HL-60 (cell line): ENCODE measurements around the gene RNF224.

ENCODE experiments used
- DNase-seq, 2 experiments: peaks; one replicate each; pipeline ENCODE4 v3.0.0-alpha.2; 2010 to 2020; ENCODE audit warnings: low read depth in 1 of 2, low spot score in 1 of 2
- H3K27ac ChIP-seq: fragments of 250-450 bp; sonication (Bioruptor Pico); replicated peaks from 2 replicates; pipeline ENCODE4 v1.5.1; 2020; ENCODE audit warnings: mild to moderate bottlenecking, moderate library complexity
- H3K27me3 ChIP-seq: fragments of 250-450 bp; sonication (Bioruptor Pico); 2 replicates; pipeline ENCODE4 v1.5.1; 2021; ENCODE audit warnings: mild to moderate bottlenecking, moderate library complexity; ENCODE audit not compliant: insufficient read depth, poor library complexity, severe bottlenecking
- H3K4me3 ChIP-seq: replicated peaks from 2 replicates; pipeline ENCODE4 v1.5.1; 2011; ENCODE audit warnings: mild to moderate bottlenecking, control low read depth, low read length; ENCODE audit not compliant: insufficient read depth
- CTCF ChIP-seq: IDR thresholded peaks from one replicate; pipeline ENCODE4 v1.5.1; 2011; ENCODE audit warnings: low read length, control low read depth, inconsistent platforms; ENCODE audit not compliant: insufficient read depth
- GABPA ChIP-seq: IDR thresholded peaks from 2 replicates; pipeline ENCODE4 v1.6.1; 2012; ENCODE audit warnings: low read depth
- POLR2AphosphoS5 ChIP-seq: IDR thresholded peaks from 2 replicates; pipeline ENCODE4 v1.6.1; 2012; ENCODE audit warnings: low read depth
- REST ChIP-seq: IDR thresholded peaks from 2 replicates; pipeline ENCODE4 v1.6.1; 2012; ENCODE audit warnings: low read depth; ENCODE audit not compliant: insufficient replicate concordance
- SPI1 ChIP-seq: IDR thresholded peaks from 2 replicates; pipeline ENCODE4 v1.6.1; 2012; ENCODE audit warnings: low read depth, mild to moderate bottlenecking, borderline replicate concordance

Gene RNF224

GRCh38 chr9:137182836-137183235, 44.5 kb upstream of the RNF224 start:
- Histone ChIP-seq H3K27ac (no peak overlapping the region), H3K4me3 (no peak overlapping the region), H3K27me3 (no peaks in the 10 kb centered on the region)
- no peak for DNase-seq
- TF ChIP-seq CTCF: no peak
- no peak for TF ChIP-seq POLR2AphosphoS5
- no peak for TF ChIP-seq GABPA
- TF ChIP-seq SPI1: no peak
- no peak for TF ChIP-seq REST

GRCh38 chr9:137183980-137184595, 43.2 kb upstream of the RNF224 start:
- H3K4me3 ChIP-seq: no peak overlapping the region
- no peak overlapping the region for H3K27ac ChIP-seq
- no peaks in the 10 kb centered on the region for H3K27me3 ChIP-seq
- no peak for TF ChIP-seq POLR2AphosphoS5
- no peak for TF ChIP-seq SPI1
- no peak for TF ChIP-seq GABPA
- no peak for TF ChIP-seq CTCF
- TF ChIP-seq REST: no peak
- DNase-seq: no peak

GRCh38 chr9:137184881-137185660, 42.2 kb upstream of the RNF224 start:
- Histone ChIP-seq H3K27me3 (no peaks in the 10 kb centered on the region), H3K4me3 (no peak overlapping the region), H3K27ac (no peak overlapping the region)
- TF ChIP-seq CTCF: no peak
- no peak for TF ChIP-seq GABPA
- no peak for TF ChIP-seq REST
- TF ChIP-seq POLR2AphosphoS5: no peak
- TF ChIP-seq SPI1: no peak
- no peak for DNase-seq
